ENCODE results near the gene RGS11.
"Not testable (repeated sequence)": the region's sequence is repeated elsewhere in the genome, so short reads cannot be mapped to it uniquely, and the experiment has no call there.

Gene RGS11

DNA sequence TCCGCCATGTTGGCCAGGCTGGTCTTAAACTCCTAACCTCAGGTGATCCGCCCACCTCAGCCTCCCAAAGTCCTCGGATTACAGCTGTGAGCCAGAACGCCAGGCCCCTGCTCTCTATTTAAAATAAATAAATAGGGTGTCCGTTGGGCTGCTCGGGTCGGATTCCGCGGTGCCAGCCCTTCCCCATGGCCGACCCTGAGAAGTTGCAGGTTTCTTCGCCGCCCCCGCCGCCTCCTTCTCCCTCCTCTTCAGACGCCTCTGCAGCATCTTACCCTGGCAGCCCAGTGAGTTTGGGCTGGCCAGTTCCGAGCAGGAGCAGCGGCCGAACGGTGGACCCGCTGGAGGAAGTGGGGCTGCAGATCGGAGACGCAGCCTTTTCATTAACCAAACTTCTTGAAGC is 44.8 kb downstream of the RGS11 start:
- DNase-seq, result no peak

DNA sequence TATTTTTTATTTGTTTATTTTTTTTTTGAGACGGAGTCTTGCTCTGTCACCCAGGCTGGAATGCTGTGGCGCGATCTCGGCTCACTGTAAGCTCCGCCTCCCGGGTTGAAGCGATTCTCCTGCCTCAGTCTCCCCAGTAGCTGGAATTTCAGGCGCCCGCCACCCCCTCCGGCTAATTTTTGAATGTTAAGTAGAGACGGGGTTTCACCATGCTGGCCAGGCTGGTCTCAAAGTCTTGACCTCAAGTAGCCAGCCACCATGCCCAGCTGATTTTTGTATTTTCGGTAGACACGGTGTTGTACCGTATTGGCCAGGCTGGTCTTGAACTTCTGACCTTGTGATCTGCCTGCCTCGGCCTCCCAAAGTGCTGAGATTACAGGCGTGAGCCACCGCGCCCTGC is 45.4 kb downstream of the RGS11 start:
- DNase-seq, result not testable (repeated sequence)

DNA sequence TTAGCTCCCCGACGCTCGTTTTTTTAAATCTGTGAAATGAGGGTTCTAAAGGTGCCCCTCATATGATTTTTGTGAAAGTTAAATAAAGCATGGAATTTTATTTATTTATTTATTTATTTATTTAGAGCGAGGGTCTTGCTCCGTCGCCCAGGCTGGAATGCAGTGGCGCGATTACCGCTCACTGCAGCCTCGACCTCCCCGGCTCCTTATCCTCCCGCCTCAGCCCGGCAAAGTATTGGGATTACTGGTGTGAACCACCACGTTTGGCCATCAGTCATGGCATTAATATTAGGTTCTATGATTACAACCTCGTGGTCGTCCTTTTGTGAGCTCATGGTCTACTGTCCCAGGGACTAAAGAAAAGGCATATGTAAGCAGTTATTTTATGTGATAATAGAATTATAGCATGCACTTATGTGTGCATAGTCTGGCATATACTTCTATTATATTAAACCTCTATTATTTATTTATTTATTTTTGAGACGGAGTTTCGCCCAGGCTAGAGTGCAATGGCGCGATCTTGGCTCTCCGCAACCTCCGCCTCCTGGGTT is 45.9 kb downstream of the RGS11 start:
- DNase-seq, result no peak

DNA sequence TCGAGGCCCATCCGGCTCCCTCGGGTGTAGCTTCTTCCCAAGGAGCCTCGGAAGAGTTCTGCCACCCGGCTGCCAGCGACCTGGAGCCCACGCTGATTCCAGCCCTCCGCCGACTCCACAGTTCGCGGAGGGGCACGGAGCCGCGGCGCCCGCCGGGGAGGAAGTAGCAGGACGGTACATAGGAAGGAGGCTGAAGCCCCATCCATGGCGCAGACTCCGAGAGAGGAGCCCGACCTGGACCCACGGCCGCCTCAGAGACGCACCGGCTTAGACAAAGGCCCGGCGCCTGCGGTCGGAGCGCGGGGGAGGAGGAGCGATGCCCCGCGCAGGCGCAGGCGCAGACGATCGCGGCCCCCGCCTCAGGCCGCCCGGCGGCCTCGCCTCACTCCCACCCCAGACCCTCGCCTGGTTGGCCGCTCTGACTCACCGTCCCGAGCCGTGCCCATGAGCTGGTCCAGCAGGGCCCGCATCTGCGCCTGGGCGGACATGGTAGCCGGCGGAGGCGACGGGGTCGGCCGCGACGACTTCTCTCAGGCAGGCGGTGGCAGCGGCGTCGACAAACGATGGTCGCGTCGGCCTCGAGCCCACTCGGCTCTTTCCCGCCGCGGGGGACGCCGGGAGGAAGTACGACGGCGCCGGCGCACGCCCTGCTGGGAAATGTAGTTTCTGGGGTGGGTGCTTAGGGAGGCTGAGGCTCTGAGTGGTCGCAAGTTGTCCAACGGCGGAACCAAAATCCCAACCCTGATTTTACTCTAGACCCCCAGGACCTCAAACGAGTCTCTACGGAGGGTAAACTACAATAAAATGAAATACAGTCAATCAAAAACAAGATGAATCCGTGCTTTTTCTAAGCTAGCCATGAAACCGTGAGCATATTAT is 46.7 kb downstream of the RGS11 start, which contains the start of gene LUC7L:
LUC7L (minus strand) TSS at position 598 of the 879 bp plus-strand sequence; CDS start at position 488, 110 bp downstream.
- peak; percentile 22 to 93 (median 82) for DNase-seq

DNA sequence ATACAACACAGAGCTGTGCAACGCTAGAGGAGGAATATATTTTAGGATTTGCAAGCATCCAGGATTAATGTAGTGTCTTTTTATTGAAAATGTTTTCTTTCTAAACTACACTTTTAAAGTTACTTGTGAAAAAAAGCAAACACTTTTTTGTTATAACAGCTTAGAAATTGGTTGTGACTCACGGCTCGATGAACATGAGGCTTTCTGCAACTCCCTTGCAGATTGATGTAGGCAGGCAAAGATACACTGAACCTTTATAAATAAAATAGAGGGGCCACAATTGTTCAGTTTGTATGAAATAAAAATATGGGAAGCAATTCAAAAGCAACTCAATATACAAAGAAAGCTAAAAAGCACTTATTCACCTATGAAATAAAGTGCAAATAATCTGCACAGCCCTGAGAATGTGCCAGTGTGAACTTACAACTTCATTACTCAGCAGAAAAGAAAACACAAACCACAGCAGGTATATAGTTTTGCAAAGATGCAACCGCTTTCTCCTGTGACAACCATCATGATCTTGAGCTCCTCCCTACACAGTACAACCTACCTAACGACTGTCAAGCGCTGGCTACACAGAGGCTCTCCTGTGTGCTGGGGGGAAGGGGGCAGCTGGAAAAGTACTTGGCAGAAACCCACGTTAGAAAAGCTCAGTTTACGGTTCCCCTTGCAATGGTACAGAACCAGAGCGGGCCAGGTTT is 47.4 kb downstream of the RGS11 start:
- DNase-seq, result peak in 1 of 56 donors; percentile 13

DNA sequence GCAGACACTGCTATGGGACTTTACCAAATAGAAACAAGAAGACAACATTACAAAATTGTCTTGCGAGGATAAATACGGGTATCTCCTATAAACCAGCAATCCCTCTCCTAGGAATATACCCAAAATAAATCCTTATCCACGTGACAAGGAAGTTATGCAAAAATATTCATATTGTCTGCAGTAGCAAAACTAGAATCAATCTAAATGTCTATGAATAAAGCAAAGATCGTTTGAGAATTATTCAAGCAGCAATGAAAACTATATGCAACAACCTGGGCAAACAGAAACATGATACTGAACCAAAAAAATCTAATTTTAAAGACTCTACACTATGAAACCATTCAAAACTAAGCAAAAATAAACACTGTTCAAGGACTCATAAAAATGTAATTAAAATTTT is 55.7 kb downstream of the RGS11 start:
- DNase-seq, result no peak
